Stomach (tissue), 9 donors: ENCODE data around the gene ANKRD65. TPM values are rescaled to one million over a fixed set of nuclear protein-coding genes. Genes with fewer than 3 reads are reported as not detected.
"Not testable (repeated sequence)": the region's sequence is repeated elsewhere in the genome, so short reads cannot be mapped to it uniquely, and the experiment has no call there.

Experiments used
- DNase-seq, 2 donors: peaks; one replicate each; pipeline versions ENCODE4 v3.0.0 to v3.0.0-alpha.2; 2013 to 2019
- H3K27ac ChIP-seq, 5 donors: fragments of 200-600 bp in 4 of 5; sonication (generic) in 4 of 5; one replicate each; pipeline ENCODE4 v1.5.1; 2013 to 2019; ENCODE audit warnings: mild to moderate bottlenecking in 1 of 5, moderate library complexity in 1 of 5
- H3K27me3 ChIP-seq, 3 donors: fragments of 200-600 bp; sonication (generic); one replicate each; pipeline ENCODE4 v1.5.1; 2017 to 2019; ENCODE audit warnings: mixed run types in 1 of 3
- H3K36me3 ChIP-seq, 4 donors: fragments of 200-600 bp; sonication (generic); 1 replicate in 3 of 4; 2 replicates in 1 of 4; pipeline ENCODE4 v1.5.1; 2016 to 2019
- H3K4me1 ChIP-seq, 4 donors: fragments of 200-600 bp; sonication (generic); one replicate each; pipeline ENCODE4 v1.5.1; 2016 to 2019
- H3K4me3 ChIP-seq, 4 donors: fragments of 200-600 bp; sonication (generic) in 3 of 4; one replicate each; pipeline ENCODE4 v1.5.1; 2016 to 2019; ENCODE audit warnings: mild to moderate bottlenecking in 1 of 4
- H3K9me3 ChIP-seq, 4 donors: fragments of 200-600 bp; sonication (generic); one replicate each; pipeline ENCODE4 v1.5.1; 2016 to 2019
- EP300 ChIP-seq: sonication (generic); formaldehyde crosslinking; IDR thresholded peaks from one replicate; pipeline ENCODE4 v1.6.1; 2017; ENCODE audit warnings: antibody characterized with exemption
- POLR2A ChIP-seq, 4 donors: fragments of 450-650 bp; IDR thresholded peaks; one replicate each; pipeline ENCODE4 v1.6.1; 2016; ENCODE audit warnings: antibody characterized with exemption in 4 of 4, control low read depth in 2 of 4, mild to moderate bottlenecking in 1 of 4, moderate library complexity in 1 of 4
- POLR2AphosphoS5 ChIP-seq, 3 donors: sonication (generic); formaldehyde crosslinking; IDR thresholded peaks; one replicate each; pipeline ENCODE4 v1.6.1; 2016; ENCODE audit warnings: antibody characterized with exemption in 3 of 3
- WGBS, 5 donors: extraction: QIAGEN DNeasy Blood & Tissue Kit in 3 of 5; methylation state at CpG; one replicate each; pipeline versions ENCODE4 v1.1.5 to v1.1.7; 2013 to 2018; 5-methylcytosine and 5-hydroxymethylcytosine counted together
- intact Hi-C: fragments of 100-400 bp; cut with DNase I; formaldehyde crosslinking; loops from one replicate; pipeline ENCODE4 v1.15.1; 2023; ENCODE audit warnings: low total_unique reads
- polyA plus RNA-seq, 3 donors: library from polyadenylated mRNA; stranded (reverse); fragments of 200-250 nt; gene quantifications; one replicate each; pipeline ENCODE4 v1.2.3, GENCODE V29; 2013
- total RNA-seq, 5 donors: library from RNA; depleted of rRNA; stranded (reverse); fragments of >200 nt; gene quantifications; one replicate each; pipeline versions ENCODE4 v1.1.0 to v1.2.3, GENCODE V29; 2014 to 2016
- TF ChIP-seq, protein P1 (sequence below), 7 experiments: fragments of 450-650 bp in 4 of 7; fragments of 200-600 bp in 3 of 7; sonication (generic) in 3 of 7; IDR thresholded peaks; one replicate each; pipeline ENCODE4 v1.5.1; 2016 to 2019; ENCODE audit warnings: antibody characterized with exemption in 7 of 7, control low read depth in 2 of 7, mild to moderate bottlenecking in 1 of 7
- donor health status: healthy with polysubstance abuse.
- donor health status: Bipolar disorder and iron deficiency.
- donor health status: healthy.

Gene ANKRD65
- total and polyA plus RNA-seq, 8 donors = 0.89 to 13.6 (median 8.7) TPM; not detected in 1

GRCh38 chr1:1415751-1416150, 5.3 kb downstream of the ANKRD65 start:
- H3K9me3 ChIP-seq = peaks cover 0 to 6% (median 3%) of the 10 kb centered on the region in 4 donors
- no peak for DNase-seq
- peaks cover 0 to 5% (median 0%) of the 10 kb centered on the region in 3 donors for H3K27me3 ChIP-seq
- no peak overlapping the region for H3K27ac ChIP-seq
- TF ChIP-seq POLR2A (IDR thresholded peaks at IDR 0.05) = no peak
- intact Hi-C loops = no loop called here
- no peak overlapping the region for H3K4me3 ChIP-seq
- no peaks in the 10 kb centered on the region for H3K36me3 ChIP-seq
- WGBS, 5 donors = 81 to 85% (median 83%) methylated on average over 13 of the region's 13 CpGs
- peaks cover 14 to 28% (median 23%) of the 10 kb centered on the region in 4 donors for H3K4me1 ChIP-seq

- WGBS, 5 donors = 91 to 96% (median 94%) methylated on average over 11 of the region's 11 CpGs
- DNase-seq, H3K27ac ChIP-seq, H3K4me3 ChIP-seq, H3K36me3 ChIP-seq, H3K27me3 ChIP-seq, intact Hi-C loops, H3K9me3 ChIP-seq: not testable (repeated sequence)
- H3K4me1 ChIP-seq = peaks cover 13 to 23% (median 19%) of the 10 kb centered on the region in 4 donors
Observed at GRCh38 chr1:1412311-1412902, 8.7 kb downstream of the ANKRD65 start.

DNA sequence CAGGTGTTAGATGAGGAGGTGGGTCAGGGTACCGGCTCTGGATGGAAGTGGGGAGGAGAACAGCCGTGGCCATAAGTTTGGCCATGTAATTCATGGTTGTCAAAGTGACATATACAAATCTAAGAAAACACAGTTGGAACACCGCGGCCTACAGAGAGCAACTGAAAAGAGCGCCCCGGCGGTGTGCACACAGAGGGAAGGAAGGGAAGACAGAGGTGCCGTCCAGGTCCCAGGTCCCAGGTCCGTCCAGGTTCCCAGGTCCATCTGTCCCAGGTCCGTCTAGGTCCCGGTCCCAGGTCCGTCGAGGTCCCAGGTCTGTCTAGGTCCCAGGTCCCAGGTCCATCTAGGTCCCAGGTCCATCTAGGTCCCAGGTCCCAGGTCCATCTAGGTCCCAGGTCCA, 9.4 kb downstream of the ANKRD65 start:
- no peaks in the 10 kb centered on the region for H3K36me3 ChIP-seq
- H3K4me3 ChIP-seq = no peak overlapping the region
- TF ChIP-seq, protein P1, sequence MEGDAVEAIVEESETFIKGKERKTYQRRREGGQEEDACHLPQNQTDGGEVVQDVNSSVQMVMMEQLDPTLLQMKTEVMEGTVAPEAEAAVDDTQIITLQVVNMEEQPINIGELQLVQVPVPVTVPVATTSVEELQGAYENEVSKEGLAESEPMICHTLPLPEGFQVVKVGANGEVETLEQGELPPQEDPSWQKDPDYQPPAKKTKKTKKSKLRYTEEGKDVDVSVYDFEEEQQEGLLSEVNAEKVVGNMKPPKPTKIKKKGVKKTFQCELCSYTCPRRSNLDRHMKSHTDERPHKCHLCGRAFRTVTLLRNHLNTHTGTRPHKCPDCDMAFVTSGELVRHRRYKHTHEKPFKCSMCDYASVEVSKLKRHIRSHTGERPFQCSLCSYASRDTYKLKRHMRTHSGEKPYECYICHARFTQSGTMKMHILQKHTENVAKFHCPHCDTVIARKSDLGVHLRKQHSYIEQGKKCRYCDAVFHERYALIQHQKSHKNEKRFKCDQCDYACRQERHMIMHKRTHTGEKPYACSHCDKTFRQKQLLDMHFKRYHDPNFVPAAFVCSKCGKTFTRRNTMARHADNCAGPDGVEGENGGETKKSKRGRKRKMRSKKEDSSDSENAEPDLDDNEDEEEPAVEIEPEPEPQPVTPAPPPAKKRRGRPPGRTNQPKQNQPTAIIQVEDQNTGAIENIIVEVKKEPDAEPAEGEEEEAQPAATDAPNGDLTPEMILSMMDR (IDR thresholded peaks at IDR 0.05) = no peak
- TF ChIP-seq POLR2AphosphoS5 (IDR thresholded peaks at IDR 0.05) (no peak), EP300 (no peak)
- H3K4me1 ChIP-seq = peaks cover 13 to 24% (median 20%) of the 10 kb centered on the region in 4 donors
- no peak overlapping the region for H3K27ac ChIP-seq
- H3K9me3 ChIP-seq = peaks cover 0 to 6% (median 3%) of the 10 kb centered on the region in 4 donors
- intact Hi-C loops = no loop called here
- 89 to 96% (median 95%) methylated on average over 13 of the region's 13 CpGs for WGBS, 5 donors
- DNase-seq = no peak
- H3K27me3 ChIP-seq = no peaks in the 10 kb centered on the region

- H3K27me3 ChIP-seq, H3K9me3 ChIP-seq, H3K4me3 ChIP-seq, intact Hi-C loops, H3K27ac ChIP-seq, DNase-seq: not testable (repeated sequence)
- peaks cover 4 to 11% (median 5%) of the 10 kb centered on the region in 4 donors for H3K36me3 ChIP-seq
- whole genome bisulfite sequencing, 5 donors = 65 to 82% (median 73%) methylated on average over 8 of the region's 8 CpGs
- H3K4me1 ChIP-seq = peaks cover 25 to 38% (median 34%) of the 10 kb centered on the region in 4 donors
Observed at GRCh38 chr1:1410238-1410637, 10.8 kb downstream of the ANKRD65 start.

DNA sequence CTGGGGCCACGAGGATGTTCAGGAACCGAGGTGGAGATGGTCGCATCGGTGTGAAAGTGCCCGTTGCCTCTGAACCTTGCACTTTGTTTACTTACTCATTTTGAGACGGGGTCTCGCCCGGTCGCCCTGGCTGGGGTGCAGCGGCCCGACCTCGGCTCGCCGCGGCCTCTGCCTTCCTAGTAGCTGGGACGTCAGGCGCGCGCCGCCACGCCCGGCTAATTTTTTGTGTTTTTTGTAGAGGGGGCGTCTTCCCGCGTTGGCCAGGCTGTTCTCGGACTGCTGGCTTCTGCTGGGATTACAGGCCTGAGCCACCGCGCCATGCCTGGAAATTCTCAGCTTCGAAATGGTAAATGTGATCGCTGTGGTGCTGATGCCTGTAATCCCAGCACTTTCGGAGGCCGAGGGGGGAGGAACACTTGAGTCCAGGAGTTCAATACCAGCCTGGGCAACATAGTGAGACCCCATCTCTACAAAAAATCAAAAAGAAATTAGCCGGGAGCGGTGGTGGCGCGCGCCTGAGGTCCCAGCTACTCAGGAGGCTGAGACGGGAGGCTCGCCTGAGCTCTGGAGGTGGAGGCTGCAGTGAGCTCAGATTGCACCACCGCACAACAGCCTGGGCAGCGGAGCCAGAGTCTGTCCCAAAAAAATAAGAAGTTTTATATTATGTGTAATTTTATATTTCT, 13.3 kb downstream of the ANKRD65 start:
- Histone ChIP-seq H3K36me3 (peaks cover 23 to 36% (median 29%) of the 10 kb centered on the region in 4 donors), H3K27ac (peak overlapping the region; percentile 85 to 93 (median 88)), H3K27me3 (no peaks in the 10 kb centered on the region), H3K4me1 (peaks cover 25 to 59% (median 42%) of the 10 kb centered on the region in 4 donors), H3K4me3 (peak overlapping the region; percentile 89 to 100 (median 94)), H3K9me3 (peaks cover 0 to 6% (median 3%) of the 10 kb centered on the region in 4 donors)
- TF ChIP-seq EP300 = no peak
- TF ChIP-seq POLR2AphosphoS5 (IDR thresholded peaks at IDR 0.05) = no peak
- intact Hi-C loops = no loop called here
- 8 to 13% (median 10%) methylated on average over 32 to 41 of the region's 41 CpGs for WGBS, 5 donors
- peak in 1 of 2 donors; percentile 69 for DNase-seq

- Histone ChIP-seq H3K27me3 (no peaks in the 10 kb centered on the region), H3K9me3 (peaks cover 0 to 1% (median under 1%) of the 10 kb centered on the region in 4 donors), H3K4me1 (peaks cover 25 to 66% (median 47%) of the 10 kb centered on the region in 4 donors), H3K4me3 (peak within 1 kb of the TSS; percentile 89 to 100 (median 94)), H3K36me3 (peaks cover 31 to 43% (median 37%) of the 10 kb centered on the region in 4 donors), H3K27ac (peak within 1 kb of the TSS; percentile 85 to 93 (median 88))
- DNase-seq = peak; percentile 95 to 98
- intact Hi-C loops = no loop called here
- 0 to 1% (median 1%) methylated on average over 18 to 98 of the region's 98 CpGs for WGBS, 5 donors
- TF ChIP-seq EP300 (no peak), POLR2AphosphoS5 (IDR thresholded peaks at IDR 0.05) (peak; percentile 92 to 98 (median 96)), POLR2A (IDR thresholded peaks at IDR 0.05) (peak in 1 of 4 donors; percentile 36)
- TF ChIP-seq, protein P1 (IDR thresholded peaks at IDR 0.05) = peak in 1 of 7 experiments; percentile 14
Observed at GRCh38 chr1:1406821-1407635, 14.0 kb downstream of the ANKRD65 start, which contains the start of gene MRPL20. TSS of gene MRPL20 (minus strand) at chr1:1407293. CDS start at chr1:1407217, 76 bp downstream.
